Measurements from ENCODE around the gene SERPINA12. TPM values are rescaled to one million over a fixed set of nuclear protein-coding genes. Genes with fewer than 3 reads are reported as not detected.

The SERPINA12 gene
- total and polyA plus RNA-seq, 10 of the 15 experiments (the other 5 are each of a cell fraction or from before 2014, with no cell fraction given), result not detected

GRCh38 chr14:94501588-94502516 is 7.4 kb downstream of the SERPINA12 start:
- H4K20me1 ChIP-seq (ENCODE audit: control insufficient read depth, insufficient read depth), result no peaks in the 10 kb centered on the region
- POLR2A ChIA-PET, result interaction anchor here (0.7 kb wide), 1 partner anchor 760 kb away, joined by 4 read pairs; no protein-coding TSS in a partner anchor
- SMC1A ChIA-PET (ENCODE audit: uncharacterized antibody, unreplicated experiment), result interaction anchor here (0.6 kb wide), 1 partner anchor 722 kb away, joined by 3 read pairs; no protein-coding TSS in a partner anchor
- no peaks in the 10 kb centered on the region for H3K36me3 ChIP-seq (ENCODE audit: control insufficient read depth in 2 of 2, insufficient read depth in 2 of 2, low read length in 1 of 2)
- TF ChIP-seq PAX8 (IDR thresholded peaks at IDR 0.05), result no peak
- TF ChIP-seq E2F8 (IDR thresholded peaks at IDR 0.05; ENCODE audit: low read depth, partially characterized antibody), result no peak
- no peak for TF ChIP-seq TAF1 (IDR thresholded peaks at IDR 0.05; ENCODE audit: borderline replicate concordance, low read depth, low read length)
- no peaks in the 10 kb centered on the region for H3K9me3 ChIP-seq (replicated peaks; ENCODE audit: control insufficient read depth, insufficient read depth, low read length)
- H3K4me2 ChIP-seq (ENCODE audit: control insufficient read depth, insufficient read depth), result no peak overlapping the region
- H3K9ac ChIP-seq (ENCODE audit: control insufficient read depth, insufficient read depth, low read length), result no peak overlapping the region
- no peak overlapping the region for H3K27ac ChIP-seq (ENCODE audit: control insufficient read depth, insufficient read depth)
- H3K79me2 ChIP-seq (ENCODE audit: control insufficient read depth, insufficient read depth, low read length), result no peaks in the 10 kb centered on the region
- intact Hi-C loops (cut with micrococcal nuclease; ENCODE audit: unreplicated experiment) (no loop called here), in situ Hi-C loops (cut with MboI) (no loop called here)
- no TSS peak for BruUV-seq (replicated peaks)
- CTCF ChIA-PET, result no interaction called here
- ATAC-seq (no peak), DNase-seq (ENCODE audit: low read depth, low spot score) (no peak), FAIRE-seq (no peak)
- H3K4me1 ChIP-seq (ENCODE audit: control insufficient read depth, insufficient read depth, low read length), result no peaks in the 10 kb centered on the region
- 30% methylated on average over 14 of the region's 16 CpGs for WGBS (ENCODE audit: insufficient coverage, insufficient replicate concordance, low lambda C conversion rate, missing lambda C conversion rate)
- H3K27me3 ChIP-seq (replicated peaks in 1 of 2; ENCODE audit: control insufficient read depth in 2 of 2, insufficient read depth in 2 of 2, low read length in 1 of 2), result no peaks in the 10 kb centered on the region; a peak in 1 of 4 replicates
- H3K4me3 ChIP-seq, result no peak overlapping the region
- no peak overlapping the region for H2AFZ ChIP-seq (ENCODE audit: control insufficient read depth, low read depth, low read length)
- RAD21 ChIA-PET (ENCODE audit: unreplicated experiment), result no interaction called here

Data from GM12878 (cell line).